SK-N-SH (cell line): ENCODE results near the gene MTA3. TPM values are rescaled to one million over a fixed set of nuclear protein-coding genes. Genes with fewer than 3 reads are reported as not detected.

Experiments used
- CTCF ChIA-PET: fragments of 300-600, 350-600 bp; formaldehyde crosslinking; extraction: SDS; loops from one replicate; lab custom pipeline; 2021; lab: Yijun Ruan, JAX
- POLR2A ChIA-PET: fragments of 350-600 bp; sonication (Branson Sonifier 250); formaldehyde crosslinking; extraction: SDS; loops from one replicate; lab custom pipeline; 2020; ENCODE audit warnings: antibody characterized with exemption, inconsistent platforms; lab: Yijun Ruan, JAX
- DNase-seq: peaks from one replicate; pipeline ENCODE4 v3.0.0; 2012
- H2AFZ ChIP-seq: fragments of 200-600 bp; sonication (generic); 2 replicates; pipeline ENCODE4 v1.8.1; 2016; ENCODE audit warnings: antibody characterized with exemption, mild to moderate bottlenecking, low read depth
- H3F3A ChIP-seq: fragments of 200-600 bp; sonication (generic); replicated peaks from 2 replicates; pipeline ENCODE3; 2016; ENCODE audit warnings: antibody characterized with exemption, mild to moderate bottlenecking; ENCODE audit not compliant: insufficient read depth
- H3K27ac ChIP-seq, 2 experiments: fragments of 200-500 bp in 1 of 2; fragments of 200-600 bp in 1 of 2; sonication (Bioruptor generic) in 1 of 2; sonication (generic), shearing (Covaris generic) in 1 of 2; 2 replicates each; pipeline versions ENCODE4 v1.5.1 to v1.6.1; 2014 to 2016; ENCODE audit warnings: low read depth in 2 of 2, inconsistent platforms in 1 of 2, low read length in 1 of 2, mild to moderate bottlenecking in 1 of 2, mixed read lengths in 1 of 2
- H3K27me3 ChIP-seq: fragments of 200-600 bp; sonication (generic), shearing (Covaris generic); 2 replicates; pipeline ENCODE4 v1.6.1; 2016; ENCODE audit warnings: mixed run types; ENCODE audit not compliant: insufficient read depth
- H3K36me3 ChIP-seq, 2 experiments: fragments of 200-500 bp in 1 of 2; fragments of 200-600 bp in 1 of 2; sonication (Bioruptor generic) in 1 of 2; sonication (generic) in 1 of 2; replicated peaks in 1 of 2; 2 replicates each; pipeline versions ENCODE3 to v1.5.1; 2014 to 2016; ENCODE audit warnings: low read length in 1 of 2, mild to moderate bottlenecking in 1 of 2; ENCODE audit not compliant: insufficient read depth in 2 of 2, control insufficient read depth in 1 of 2
- H3K4me1 ChIP-seq, 2 experiments: fragments of 200-500 bp in 1 of 2; fragments of 200-600 bp in 1 of 2; sonication (Bioruptor generic) in 1 of 2; sonication (generic), shearing (Covaris generic) in 1 of 2; 2 replicates each; pipeline versions ENCODE4 v1.5.1 to v1.6.1; 2014 to 2016; ENCODE audit warnings: low read depth in 1 of 2, low read length in 1 of 2, mixed run types in 1 of 2; ENCODE audit not compliant: insufficient read depth in 2 of 2, control insufficient read depth in 1 of 2
- H3K4me2 ChIP-seq: fragments of 200-600 bp; sonication (generic), shearing (Covaris generic); 2 replicates; pipeline ENCODE4 v1.6.1; 2017; ENCODE audit warnings: mixed run types
- H3K4me3 ChIP-seq, 2 experiments: fragments of 200-500 bp in 1 of 2; fragments of 200-600 bp in 1 of 2; sonication (Bioruptor generic) in 1 of 2; sonication (generic), shearing (Covaris generic) in 1 of 2; 2 replicates each; pipeline versions ENCODE4 v1.5.1 to v1.8.1; 2014 to 2016; ENCODE audit warnings: low read depth in 2 of 2, inconsistent platforms in 1 of 2, low read length in 1 of 2, mild to moderate bottlenecking in 1 of 2, mixed read lengths in 1 of 2, moderate library complexity in 1 of 2
- H3K79me2 ChIP-seq: fragments of 200-600 bp; sonication (generic); 2 replicates; pipeline ENCODE4 v1.8.1; 2017; ENCODE audit warnings: mild to moderate bottlenecking; ENCODE audit not compliant: insufficient read depth
- H3K9ac ChIP-seq: fragments of 200-600 bp; sonication (generic); 2 replicates; pipeline ENCODE4 v1.6.1; 2017; ENCODE audit warnings: mixed run types
- H3K9me2 ChIP-seq: fragments of 200-600 bp; sonication (generic); 2 replicates; pipeline ENCODE4 v1.6.1; 2017; ENCODE audit warnings: mixed run types
- H3K9me3 ChIP-seq: fragments of 200-600 bp; sonication (generic); 2 replicates; pipeline ENCODE4 v1.6.1; 2017; ENCODE audit warnings: mixed run types, mild to moderate bottlenecking, moderate library complexity
- H4K20me1 ChIP-seq: fragments of 200-600 bp; sonication (generic); 2 replicates; pipeline ENCODE4 v1.6.1; 2017; ENCODE audit warnings: mild to moderate bottlenecking, mixed run types; ENCODE audit not compliant: insufficient read depth
- CHD2 ChIP-seq: fragments of 150-350 bp; IDR thresholded peaks from 2 replicates; pipeline ENCODE4 v1.6.1; 2018; ENCODE audit warnings: low read length; ENCODE audit not compliant: partially characterized antibody
- ELF1 ChIP-seq: IDR thresholded peaks from 2 replicates; pipeline ENCODE4 v1.4.0; 2012
- EZH2phosphoT487 ChIP-seq: fragments of 200-600 bp; sonication (generic); IDR thresholded peaks from 2 replicates; pipeline ENCODE4 v1.6.1; 2017; ENCODE audit warnings: low read depth, mixed run types, mild to moderate bottlenecking, antibody characterized with exemption, moderate library complexity, borderline replicate concordance
- FOSL2 ChIP-seq: IDR thresholded peaks from 2 replicates; pipeline ENCODE4 v1.4.0; 2012; ENCODE audit warnings: low read depth, mild to moderate bottlenecking, moderate library complexity, borderline replicate concordance
- FOXM1 ChIP-seq: IDR thresholded peaks from 2 replicates; pipeline ENCODE4 v1.4.0; 2012; ENCODE audit warnings: low read depth, mild to moderate bottlenecking
- GABPA ChIP-seq: IDR thresholded peaks from 2 replicates; pipeline ENCODE4 v1.4.0; 2012; ENCODE audit warnings: low read depth, mild to moderate bottlenecking
- GATA2 ChIP-seq: sonication (generic); formaldehyde crosslinking; IDR thresholded peaks from 2 replicates; pipeline ENCODE4 v1.5.0; 2020; ENCODE audit warnings: mild to moderate bottlenecking, missing genetic modification reagents
- PBX3 ChIP-seq: IDR thresholded peaks from 2 replicates; pipeline ENCODE4; 2012
- POLR2AphosphoS5 ChIP-seq: IDR thresholded peaks from 2 replicates; pipeline ENCODE4 v1.6.1; 2012; ENCODE audit warnings: low read depth, low read length
- RFX5 ChIP-seq: IDR thresholded peaks from 2 replicates; pipeline ENCODE4 v1.6.1; 2012; ENCODE audit warnings: mild to moderate bottlenecking, improper control_type of control experiment, low read length
- SIN3A ChIP-seq: IDR thresholded peaks from 2 replicates; pipeline ENCODE4 v1.6.1; 2012; ENCODE audit warnings: low read depth, mild to moderate bottlenecking, low read length, moderate library complexity, borderline replicate concordance
- SMC3 ChIP-seq: IDR thresholded peaks from 2 replicates; pipeline ENCODE4 v1.6.1; 2012; ENCODE audit warnings: low read depth, low read length, improper control_type of control experiment
- WGBS: methylation state at CpG from one replicate; pipeline ENCODE4 v1.1.6; 2017; ENCODE audit warnings: low lambda C conversion rate; 5-methylcytosine and 5-hydroxymethylcytosine counted together
- polyA plus RNA-seq, 3 experiments: library from polyadenylated mRNA; depleted of rRNA; stranded (reverse); fragments of >200 nt; gene quantifications; 2 replicates each; pipeline ENCODE4 v1.2.3, GENCODE V29; 2012
- TF ChIP-seq, protein P1 (sequence below): IDR thresholded peaks from 2 replicates; pipeline ENCODE4 v1.4.0; 2012; ENCODE audit warnings: low read depth, borderline replicate concordance

Gene MTA3
- polyA plus RNA-seq, 1 of the 3 experiments (the other 2 are of a cell fraction), result 30.8 TPM

DNA sequence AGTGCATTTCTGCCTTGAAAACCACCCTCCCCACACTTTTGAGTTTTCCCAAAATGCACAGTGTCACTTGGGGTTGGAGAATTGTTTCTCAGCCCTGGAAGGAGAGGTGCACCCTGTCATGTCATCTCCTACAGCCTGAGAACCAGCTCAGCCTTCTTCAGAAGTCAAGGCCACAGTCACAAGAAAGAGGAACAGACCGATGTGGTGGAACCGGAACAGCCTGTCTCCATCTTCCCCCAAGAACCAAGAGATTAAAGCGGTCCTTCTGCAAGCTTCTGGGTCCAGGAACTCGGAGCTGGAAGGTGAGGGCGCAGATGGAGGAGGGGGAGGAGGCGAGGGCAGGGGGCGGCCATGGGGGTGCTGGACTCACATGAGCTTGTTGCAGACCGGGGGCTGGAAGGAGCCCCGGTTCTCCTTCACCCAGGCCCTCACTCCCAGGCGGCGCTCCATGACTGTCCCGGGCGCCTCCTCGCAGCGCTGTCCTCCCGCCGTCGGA, 223.7 kb downstream of the MTA3 start:
- Histone ChIP-seq H4K20me1 (no peaks in the 10 kb centered on the region), H3F3A (no peaks in the 10 kb centered on the region), H3K4me1 (peaks cover 0 to 15% of the 10 kb centered on the region in 2 experiments; a peak in 1 of 4 replicates), H3K27ac (no peak overlapping the region), H3K4me2 (no peak overlapping the region), H3K36me3 (no peaks in the 10 kb centered on the region), H3K4me3 (no peak overlapping the region), H3K79me2 (no peaks in the 10 kb centered on the region), H3K9ac (no peak overlapping the region), H2AFZ (no peak overlapping the region), H3K9me3 (no peaks in the 10 kb centered on the region), H3K9me2 (no peaks in the 10 kb centered on the region), H3K27me3 (no peaks in the 10 kb centered on the region)
- POLR2A ChIA-PET, result interaction anchor here (0.8 kb wide), 1 partner anchor 18 kb away, joined by 4 read pairs; no protein-coding TSS in a partner anchor
- TF ChIP-seq GABPA (no peak), ELF1 (no peak), FOXM1 (no peak), SMC3 (no peak), GATA2 (CRISPR knock-in tag) (no peak), SIN3A (no peak), RFX5 (no peak), EZH2phosphoT487 (no peak)
- TF ChIP-seq, protein P1, sequence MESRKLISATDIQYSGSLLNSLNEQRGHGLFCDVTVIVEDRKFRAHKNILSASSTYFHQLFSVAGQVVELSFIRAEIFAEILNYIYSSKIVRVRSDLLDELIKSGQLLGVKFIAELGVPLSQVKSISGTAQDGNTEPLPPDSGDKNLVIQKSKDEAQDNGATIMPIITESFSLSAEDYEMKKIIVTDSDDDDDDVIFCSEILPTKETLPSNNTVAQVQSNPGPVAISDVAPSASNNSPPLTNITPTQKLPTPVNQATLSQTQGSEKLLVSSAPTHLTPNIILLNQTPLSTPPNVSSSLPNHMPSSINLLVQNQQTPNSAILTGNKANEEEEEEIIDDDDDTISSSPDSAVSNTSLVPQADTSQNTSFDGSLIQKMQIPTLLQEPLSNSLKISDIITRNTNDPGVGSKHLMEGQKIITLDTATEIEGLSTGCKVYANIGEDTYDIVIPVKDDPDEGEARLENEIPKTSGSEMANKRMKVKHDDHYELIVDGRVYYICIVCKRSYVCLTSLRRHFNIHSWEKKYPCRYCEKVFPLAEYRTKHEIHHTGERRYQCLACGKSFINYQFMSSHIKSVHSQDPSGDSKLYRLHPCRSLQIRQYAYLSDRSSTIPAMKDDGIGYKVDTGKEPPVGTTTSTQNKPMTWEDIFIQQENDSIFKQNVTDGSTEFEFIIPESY, result no peak
- DNase-seq, result peak; percentile 38
- CTCF ChIA-PET, result interaction anchor here (0.9 to 1.2 kb wide), 3 partner anchors 8 to 125 kb away, joined by 3 to 4 read pairs (median 3); no protein-coding TSS in a partner anchor
- 91% methylated on average over 17 of the region's 18 CpGs for WGBS

- POLR2A ChIA-PET, result interaction anchor here (0.8 kb wide), 1 partner anchor 17 kb away, joined by 4 read pairs; no protein-coding TSS in a partner anchor
- TF ChIP-seq PBX3, result no peak
- TF ChIP-seq FOSL2, result no peak
- no peak for TF ChIP-seq CHD2
- no peak for TF ChIP-seq POLR2AphosphoS5
- TF ChIP-seq, all 33 proteins: peak for 0
- Histone ChIP-seq H3F3A (no peaks in the 10 kb centered on the region), H3K9me3 (no peaks in the 10 kb centered on the region), H4K20me1 (no peaks in the 10 kb centered on the region), H3K79me2 (no peaks in the 10 kb centered on the region), H3K4me1 (peaks cover 0 to 10% of the 10 kb centered on the region in 2 experiments; a peak in 1 of 4 replicates), H3K4me2 (no peak within 1 kb of the TSS), H3K27ac (no peak within 1 kb of the TSS), H3K36me3 (no peaks in the 10 kb centered on the region), H3K9me2 (no peaks in the 10 kb centered on the region), H3K9ac (no peak within 1 kb of the TSS), H3K4me3 (no peak within 1 kb of the TSS), H3K27me3 (no peaks in the 10 kb centered on the region), H2AFZ (no peak within 1 kb of the TSS)
- WGBS, result 91% methylated on average over 40 of the region's 75 CpGs
- peak; percentile 35 for DNase-seq
- CTCF ChIA-PET, result interaction anchor here (0.9 to 1.2 kb wide), 5 partner anchors 8 to 129 kb away, joined by 3 to 4 read pairs (median 3); no protein-coding TSS in a partner anchor
These were observed 224.3 kb downstream of the MTA3 start, which contains the start of gene HAAO for GRCh38 chr2:42792583-42793333. Gene HAAO (minus strand): TSS chr2:42792583. CDS start chr2:42792536, 47 bp downstream.
